BE2C (cell line): Measurements from ENCODE around the gene NOP10.

ENCODE experiments used
- DNase-seq: peaks from one replicate; pipeline ENCODE4 v3.0.0-alpha.2; 2020
- H3K27me3 ChIP-seq: fragments of 250-450 bp; sonication (Bioruptor Pico); 2 replicates; pipeline ENCODE4 v1.5.1; 2020; ENCODE audit warnings: mild to moderate bottlenecking
- H3K36me3 ChIP-seq: fragments of 250-450 bp; sonication (Bioruptor Pico); 2 replicates; pipeline ENCODE4 v1.5.1; 2020; ENCODE audit warnings: mild to moderate bottlenecking
- H3K4me1 ChIP-seq: fragments of 250-450 bp; sonication (Bioruptor Pico); 2 replicates; pipeline ENCODE4 v1.5.1; 2020
- H3K4me3 ChIP-seq: 2 replicates; pipeline ENCODE4 v1.5.1; 2011; ENCODE audit warnings: low read depth, low read length
- H3K9me3 ChIP-seq: fragments of 250-450 bp; sonication (Bioruptor Pico); 2 replicates; pipeline ENCODE4 v1.5.1; 2020
- CTCF ChIP-seq: IDR thresholded peaks from 2 replicates; pipeline ENCODE4 v1.5.1; 2012; ENCODE audit warnings: mild to moderate bottlenecking, low read depth, low read length

The NOP10 gene

GRCh38 chr15:34334672-34335071, 8.3 kb downstream of the NOP10 start:
- Histone ChIP-seq H3K4me3 (no peak overlapping the region), H3K4me1 (no peaks in the 10 kb centered on the region), H3K27me3 (no peaks in the 10 kb centered on the region), H3K36me3 (no peaks in the 10 kb centered on the region; the same call in none of the 2 replicates), H3K9me3 (no peaks in the 10 kb centered on the region)
- TF ChIP-seq CTCF: no peak
- DNase-seq: no peak

- H3K4me3 ChIP-seq: no peak overlapping the region
These were observed 10.3 kb downstream of the NOP10 start for GRCh38 chr15:34332553-34333120.

GRCh38 chr15:34331809-34332208, 11.1 kb downstream of the NOP10 start:
- Histone ChIP-seq H3K9me3 (no peaks in the 10 kb centered on the region), H3K27me3 (no peaks in the 10 kb centered on the region), H3K4me1 (no peaks in the 10 kb centered on the region), H3K4me3 (no peak overlapping the region), H3K36me3 (no peaks in the 10 kb centered on the region)
- no peak for DNase-seq
- TF ChIP-seq CTCF: no peak

More at GRCh38 chr15:34332553-34333120, 10.3 kb downstream of the NOP10 start:
- no peak for TF ChIP-seq CTCF
- no peaks in the 10 kb centered on the region for H3K36me3 ChIP-seq
- no peaks in the 10 kb centered on the region for H3K9me3 ChIP-seq
- no peak for DNase-seq
- no peaks in the 10 kb centered on the region for H3K27me3 ChIP-seq
- no peaks in the 10 kb centered on the region for H3K4me1 ChIP-seq

GRCh38 chr15:34330279-34330678, 12.7 kb downstream of the NOP10 start:
- H3K27me3 ChIP-seq: 0 out of 2 replicates have a peak, but pooled peaks cover 3% of the 10 kb centered on the region
- no peaks in the 10 kb centered on the region for H3K9me3 ChIP-seq
- H3K4me3 ChIP-seq: no peak overlapping the region
- no peaks in the 10 kb centered on the region for H3K36me3 ChIP-seq
- no peak for DNase-seq
- no peaks in the 10 kb centered on the region for H3K4me1 ChIP-seq
- no peak for TF ChIP-seq CTCF

- no peaks in the 10 kb centered on the region for H3K4me1 ChIP-seq
- no peaks in the 10 kb centered on the region for H3K9me3 ChIP-seq
- H3K27me3 ChIP-seq: 0 out of 2 replicates have a peak, but pooled peaks cover 3% of the 10 kb centered on the region
- TF ChIP-seq CTCF: no peak
- H3K36me3 ChIP-seq: no peaks in the 10 kb centered on the region
- no peak overlapping the region for H3K4me3 ChIP-seq
- no peak for DNase-seq
These were observed 13.9 kb downstream of the NOP10 start for GRCh38 chr15:34329006-34329405.

GRCh38 chr15:34327906-34328305, 15.0 kb downstream of the NOP10 start:
- TF ChIP-seq CTCF: no peak
- H3K27me3 ChIP-seq: 0 out of 2 replicates have a peak, but pooled peaks cover 3% of the 10 kb centered on the region
- H3K4me3 ChIP-seq: no peak overlapping the region
- no peaks in the 10 kb centered on the region for H3K36me3 ChIP-seq
- no peaks in the 10 kb centered on the region for H3K4me1 ChIP-seq
- DNase-seq: no peak
- H3K9me3 ChIP-seq: no peaks in the 10 kb centered on the region
